HT-29 (cell line): Measurements from ENCODE around the gene KDM3A. TPM values are rescaled to one million over a fixed set of nuclear protein-coding genes. Genes with fewer than 3 reads are reported as not detected.

Source experiments
- DNase-seq: peaks from one replicate; pipeline ENCODE4 v3.0.0-alpha.2; 2015; ENCODE audit warnings: low spot score
- total RNA-seq: library from RNA; depleted of rRNA; stranded (reverse); fragments of >200 nt; shearing (Covaris generic); gene quantifications from 2 replicates; pipeline ENCODE4 v1.2.3, GENCODE V29; 2014; rRNA removed

The KDM3A gene, protein sequence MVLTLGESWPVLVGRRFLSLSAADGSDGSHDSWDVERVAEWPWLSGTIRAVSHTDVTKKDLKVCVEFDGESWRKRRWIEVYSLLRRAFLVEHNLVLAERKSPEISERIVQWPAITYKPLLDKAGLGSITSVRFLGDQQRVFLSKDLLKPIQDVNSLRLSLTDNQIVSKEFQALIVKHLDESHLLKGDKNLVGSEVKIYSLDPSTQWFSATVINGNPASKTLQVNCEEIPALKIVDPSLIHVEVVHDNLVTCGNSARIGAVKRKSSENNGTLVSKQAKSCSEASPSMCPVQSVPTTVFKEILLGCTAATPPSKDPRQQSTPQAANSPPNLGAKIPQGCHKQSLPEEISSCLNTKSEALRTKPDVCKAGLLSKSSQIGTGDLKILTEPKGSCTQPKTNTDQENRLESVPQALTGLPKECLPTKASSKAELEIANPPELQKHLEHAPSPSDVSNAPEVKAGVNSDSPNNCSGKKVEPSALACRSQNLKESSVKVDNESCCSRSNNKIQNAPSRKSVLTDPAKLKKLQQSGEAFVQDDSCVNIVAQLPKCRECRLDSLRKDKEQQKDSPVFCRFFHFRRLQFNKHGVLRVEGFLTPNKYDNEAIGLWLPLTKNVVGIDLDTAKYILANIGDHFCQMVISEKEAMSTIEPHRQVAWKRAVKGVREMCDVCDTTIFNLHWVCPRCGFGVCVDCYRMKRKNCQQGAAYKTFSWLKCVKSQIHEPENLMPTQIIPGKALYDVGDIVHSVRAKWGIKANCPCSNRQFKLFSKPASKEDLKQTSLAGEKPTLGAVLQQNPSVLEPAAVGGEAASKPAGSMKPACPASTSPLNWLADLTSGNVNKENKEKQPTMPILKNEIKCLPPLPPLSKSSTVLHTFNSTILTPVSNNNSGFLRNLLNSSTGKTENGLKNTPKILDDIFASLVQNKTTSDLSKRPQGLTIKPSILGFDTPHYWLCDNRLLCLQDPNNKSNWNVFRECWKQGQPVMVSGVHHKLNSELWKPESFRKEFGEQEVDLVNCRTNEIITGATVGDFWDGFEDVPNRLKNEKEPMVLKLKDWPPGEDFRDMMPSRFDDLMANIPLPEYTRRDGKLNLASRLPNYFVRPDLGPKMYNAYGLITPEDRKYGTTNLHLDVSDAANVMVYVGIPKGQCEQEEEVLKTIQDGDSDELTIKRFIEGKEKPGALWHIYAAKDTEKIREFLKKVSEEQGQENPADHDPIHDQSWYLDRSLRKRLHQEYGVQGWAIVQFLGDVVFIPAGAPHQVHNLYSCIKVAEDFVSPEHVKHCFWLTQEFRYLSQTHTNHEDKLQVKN (N-terminal part only)
- 14.3 and 14.6 TPM in 2 replicates for total RNA-seq

DNA sequence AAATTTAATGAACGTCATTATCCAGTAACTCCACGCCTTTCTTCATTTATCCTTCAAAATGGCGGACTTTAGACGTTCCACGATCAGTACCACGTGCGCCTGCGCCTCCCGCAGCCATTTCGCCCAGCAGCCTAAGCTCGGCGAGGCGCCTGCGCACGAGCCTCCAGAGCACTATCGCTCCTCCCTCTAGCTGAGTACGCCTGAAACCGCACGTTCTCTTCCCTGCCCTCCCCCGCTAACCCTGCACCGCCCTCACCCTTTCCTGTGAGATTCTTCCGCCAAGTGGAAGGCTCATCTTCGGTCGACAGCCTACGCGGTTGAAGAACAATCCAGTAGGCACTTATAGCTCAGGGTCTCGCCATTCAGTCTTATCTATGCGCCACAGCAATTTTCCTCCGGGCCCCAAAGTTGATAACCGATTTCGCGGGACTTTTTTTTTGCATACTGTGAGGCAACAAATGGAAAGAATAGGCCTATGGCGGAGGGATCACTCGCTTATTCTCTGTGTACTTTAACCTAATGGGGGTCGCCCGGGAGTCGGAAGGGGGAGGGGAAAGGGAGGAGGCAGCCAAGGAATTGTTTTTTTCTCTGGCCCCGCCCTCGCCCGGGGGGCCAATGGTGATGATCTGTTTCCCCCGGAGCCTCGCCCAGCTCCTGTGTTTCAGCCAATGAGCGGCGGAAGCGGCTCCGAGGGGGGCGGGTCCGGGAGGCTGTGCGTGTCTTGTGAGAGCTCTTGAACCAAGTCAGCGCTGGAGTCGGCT lies at the start of gene KDM3A:
Gene KDM3A, plus strand, starts transcription at position 741 of the 761 bp plus-strand sequence. CDS start 677 bp downstream, outside the sequence.
- DNase-seq = peak; percentile 99

DNA sequence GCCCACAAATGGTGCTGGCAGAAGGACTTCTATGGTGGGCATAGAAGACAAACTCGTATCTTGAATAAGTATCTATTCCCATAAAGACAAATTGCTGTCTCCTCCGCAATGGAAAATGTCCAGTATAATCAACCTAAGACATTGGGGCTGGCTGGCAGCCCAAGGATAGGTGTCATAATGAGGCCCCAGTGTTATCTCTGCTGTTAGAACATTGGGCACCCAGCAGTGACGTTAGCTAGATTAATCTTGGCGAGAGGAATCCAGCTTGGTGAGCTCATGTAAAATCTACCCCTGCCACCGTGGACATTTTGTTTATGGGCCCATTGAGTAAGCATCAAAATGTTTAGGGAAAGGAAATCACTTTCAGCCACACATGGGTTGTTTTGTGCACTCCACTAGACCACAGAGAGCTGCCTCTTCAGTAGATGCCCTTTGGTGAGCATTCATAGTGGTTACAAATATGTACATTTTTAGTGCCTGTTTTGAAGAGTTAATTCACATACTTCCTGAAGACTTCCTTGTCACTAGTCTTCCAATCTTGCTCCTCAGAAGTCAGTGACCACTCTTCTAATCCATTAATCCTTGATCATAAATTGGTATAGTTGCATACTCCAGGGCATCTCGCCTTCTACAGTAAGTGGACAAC lies 48.2 kb upstream of the KDM3A start:
- no peak for DNase-seq

DNA sequence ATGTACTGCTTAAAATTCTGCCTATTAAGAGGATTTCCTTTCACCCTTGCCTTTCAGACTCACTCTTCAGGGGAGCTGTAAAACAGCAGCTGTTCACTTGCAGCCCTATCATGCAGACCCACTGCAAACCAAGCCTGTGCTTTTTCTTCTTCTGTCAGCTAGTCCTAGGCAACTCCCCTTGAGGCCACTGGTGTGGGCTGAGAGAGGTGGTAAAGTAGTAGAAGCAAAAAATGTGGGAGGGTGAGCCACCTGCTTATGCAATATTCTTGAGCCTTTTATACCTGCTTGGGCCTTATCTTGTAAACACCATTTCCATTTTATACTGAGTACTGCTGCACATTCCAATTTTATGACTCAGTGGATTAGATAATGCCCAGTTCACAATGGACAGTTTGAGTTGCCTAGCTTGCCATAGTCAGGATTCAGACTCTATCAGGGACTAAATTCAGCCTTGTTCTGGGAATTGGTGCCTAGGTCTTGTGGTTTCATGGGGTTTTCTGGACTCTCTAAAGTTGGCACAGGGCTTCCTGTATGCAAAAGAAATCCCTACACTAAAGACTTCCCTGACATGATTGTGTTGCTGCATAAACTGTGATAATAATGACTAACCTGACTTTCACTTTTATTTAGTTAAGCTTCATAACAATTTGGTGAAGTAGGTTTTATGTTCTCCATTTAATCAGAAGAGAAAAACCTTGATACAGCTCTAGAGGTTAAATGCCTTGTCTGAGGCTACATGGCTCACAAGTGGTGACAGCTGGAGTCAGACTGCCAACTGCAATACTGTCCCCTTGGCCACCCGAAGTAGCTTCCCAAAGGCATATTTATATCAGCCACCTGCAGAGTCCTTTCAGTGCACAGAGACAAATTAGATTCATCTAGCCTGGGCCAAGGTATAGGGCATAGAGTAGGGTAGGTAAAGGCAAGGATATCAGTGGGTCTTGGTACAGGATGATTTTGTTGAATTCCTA lies 47.4 kb upstream of the KDM3A start:
- DNase-seq = peak; percentile 63

DNA sequence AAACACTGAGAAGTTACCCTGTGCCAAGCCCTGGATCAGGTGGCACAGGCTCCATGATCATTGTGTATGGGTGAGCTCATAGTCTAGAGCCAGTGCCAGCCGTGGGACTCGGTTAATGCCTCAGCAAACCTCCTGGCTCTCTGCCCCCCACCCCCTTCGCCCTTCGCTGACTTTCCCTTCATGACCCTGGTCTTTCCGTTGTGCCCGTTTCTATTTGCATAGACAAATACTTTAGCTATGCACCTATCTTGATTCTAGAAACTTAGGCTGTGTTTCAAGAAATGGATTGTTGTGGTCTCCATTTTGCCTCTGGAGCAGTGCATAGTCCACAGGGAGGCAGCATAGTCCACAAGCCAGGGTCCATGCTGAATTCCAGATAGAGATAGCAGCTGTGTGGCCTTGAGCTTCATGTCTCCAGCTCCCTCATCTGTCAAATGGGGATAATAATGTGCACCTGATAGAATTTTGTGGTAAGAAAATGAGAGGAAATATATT lies 44.8 kb upstream of the KDM3A start:
- DNase-seq = peak; percentile 48

DNA sequence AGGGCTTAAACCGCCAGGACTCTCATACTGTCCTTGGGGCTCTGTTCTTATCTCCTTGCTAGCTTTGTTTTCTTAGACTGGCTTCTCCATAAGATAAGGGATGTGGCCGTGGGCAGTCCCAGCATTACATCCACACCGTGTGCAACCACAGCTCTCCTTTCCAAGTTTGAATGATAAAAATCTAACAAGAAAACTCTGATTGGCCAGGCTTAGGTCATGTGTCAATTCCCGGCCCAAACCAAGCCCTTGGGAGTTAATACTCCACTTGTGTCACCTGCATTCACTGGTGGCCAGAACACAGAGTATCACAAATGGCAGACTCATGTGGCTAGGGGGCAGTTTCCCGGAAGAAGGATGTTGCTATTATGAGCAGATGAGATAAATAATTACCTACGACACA lies 43.2 kb upstream of the KDM3A start:
- no peak for DNase-seq

DNA sequence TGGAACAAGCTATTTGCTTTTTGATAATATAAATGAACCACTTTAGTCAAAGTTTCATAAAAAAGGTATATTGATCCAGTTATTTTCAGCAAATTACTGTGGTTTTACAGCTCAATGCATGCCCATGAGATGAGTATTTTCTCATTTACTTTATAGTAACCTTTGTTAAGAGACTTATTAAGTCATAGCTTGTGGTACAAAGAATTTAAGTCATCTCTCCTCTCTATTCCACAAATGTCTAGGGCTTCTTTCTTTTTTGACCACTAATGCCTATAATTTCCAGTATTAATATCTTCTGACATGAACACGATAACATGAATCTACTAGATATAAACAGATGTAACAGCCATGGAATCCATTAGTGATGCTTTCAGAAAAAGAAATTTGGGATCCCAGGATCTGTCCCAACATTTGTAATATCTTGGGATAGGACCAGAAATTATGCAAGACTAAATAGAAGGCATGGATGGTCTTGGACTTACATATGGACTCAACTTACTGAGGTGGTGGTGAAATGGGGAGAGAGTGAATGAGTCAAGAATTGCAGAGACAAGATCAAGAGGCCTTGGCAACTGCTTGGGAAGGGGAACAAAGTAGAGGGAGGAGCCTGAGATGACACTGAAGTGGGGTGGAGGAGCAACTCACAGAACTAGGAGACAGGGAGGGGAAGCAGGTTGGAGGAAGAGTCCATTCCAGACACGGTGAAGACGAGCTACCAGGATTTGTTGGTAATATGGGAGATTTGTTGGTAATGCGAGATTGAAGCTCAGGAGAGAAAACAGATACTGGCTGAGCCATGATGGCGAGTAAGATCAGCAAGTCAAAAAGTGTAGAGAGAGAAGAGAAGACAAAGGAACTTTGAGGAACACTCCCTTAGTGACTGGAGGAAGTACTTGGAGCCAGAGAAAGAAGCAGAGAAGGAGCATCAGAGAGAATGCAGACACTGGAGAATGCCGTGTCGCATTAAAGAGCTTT lies 42.4 kb upstream of the KDM3A start:
- no peak for DNase-seq

DNA sequence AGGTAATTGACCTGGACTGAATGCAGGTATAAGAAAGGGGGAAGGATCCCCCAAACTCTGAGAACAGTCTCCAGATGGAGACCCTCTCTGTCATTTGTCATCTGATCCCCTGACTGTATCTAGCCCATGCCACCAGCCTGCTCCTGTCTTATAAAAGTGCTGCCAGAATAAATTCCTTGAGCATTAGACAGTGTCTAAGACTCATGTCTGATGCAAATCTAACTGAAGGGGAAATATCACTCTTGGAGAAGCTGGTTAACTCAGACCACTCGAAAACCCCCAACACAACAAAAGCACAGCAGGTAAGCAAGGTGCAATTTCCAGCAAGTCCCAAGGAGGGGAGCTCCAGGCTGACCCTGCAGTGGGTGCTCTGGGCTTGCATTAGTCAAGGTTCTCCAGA lies 40.9 kb upstream of the KDM3A start:
- no peak for DNase-seq

DNA sequence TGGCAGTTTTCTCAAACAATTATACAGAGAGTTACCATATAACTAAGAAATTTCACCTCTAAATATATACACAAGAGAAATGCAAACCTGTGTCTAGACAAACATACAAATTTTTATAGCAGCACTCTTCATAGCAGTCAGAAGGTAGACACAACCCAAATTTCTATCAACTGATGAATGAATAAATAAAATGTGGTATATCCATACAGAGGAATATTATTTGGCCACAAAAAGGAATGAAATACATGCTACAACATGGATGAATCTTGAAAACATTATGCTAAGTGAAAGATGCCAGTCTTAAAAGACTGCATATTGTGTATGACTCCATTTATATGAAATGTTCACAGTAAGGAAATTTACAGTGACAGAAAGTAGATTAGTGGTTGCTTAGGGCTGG lies 30.6 kb upstream of the KDM3A start:
- no peak for DNase-seq

DNA sequence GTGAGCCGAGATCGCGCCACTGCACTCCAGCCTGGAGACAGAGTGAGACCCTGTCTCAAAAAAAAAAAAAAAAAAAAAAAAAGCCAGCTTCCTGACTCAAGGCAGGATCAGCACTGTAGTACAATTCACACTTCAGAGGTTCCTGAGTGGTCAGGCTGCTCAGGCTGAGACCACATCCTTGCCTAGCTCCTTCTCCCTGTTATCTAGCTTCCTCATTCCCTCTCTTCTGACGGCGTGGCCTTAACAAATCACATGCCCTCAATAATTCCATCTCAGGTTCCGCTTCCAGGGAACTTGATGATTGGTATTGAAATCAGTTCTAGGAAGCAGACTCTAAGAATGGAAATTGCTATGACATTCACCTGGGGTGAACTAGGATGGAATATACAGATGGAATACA lies 29.8 kb upstream of the KDM3A start:
- no peak for DNase-seq

DNA sequence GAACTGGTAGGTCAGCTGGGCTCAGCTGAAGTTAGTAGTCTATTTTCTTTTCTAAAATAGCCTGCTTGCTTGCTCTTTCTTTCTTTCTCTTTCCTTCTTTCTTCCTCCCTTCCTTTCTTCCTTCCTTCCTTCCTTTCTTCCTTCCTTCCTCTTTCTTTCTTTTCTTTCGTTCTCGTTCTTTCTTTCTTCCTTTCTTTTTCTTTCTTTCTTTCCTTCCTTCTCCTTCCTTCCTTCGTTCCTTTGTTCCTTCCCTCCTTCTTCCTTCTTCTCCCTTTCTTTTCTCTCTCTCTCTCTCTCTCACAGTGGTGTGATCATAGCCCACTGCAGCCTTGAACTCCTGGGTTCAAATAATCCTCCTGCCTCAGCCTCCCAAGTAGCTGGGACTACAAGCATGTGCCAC lies 29.2 kb upstream of the KDM3A start:
- no peak for DNase-seq

DNA sequence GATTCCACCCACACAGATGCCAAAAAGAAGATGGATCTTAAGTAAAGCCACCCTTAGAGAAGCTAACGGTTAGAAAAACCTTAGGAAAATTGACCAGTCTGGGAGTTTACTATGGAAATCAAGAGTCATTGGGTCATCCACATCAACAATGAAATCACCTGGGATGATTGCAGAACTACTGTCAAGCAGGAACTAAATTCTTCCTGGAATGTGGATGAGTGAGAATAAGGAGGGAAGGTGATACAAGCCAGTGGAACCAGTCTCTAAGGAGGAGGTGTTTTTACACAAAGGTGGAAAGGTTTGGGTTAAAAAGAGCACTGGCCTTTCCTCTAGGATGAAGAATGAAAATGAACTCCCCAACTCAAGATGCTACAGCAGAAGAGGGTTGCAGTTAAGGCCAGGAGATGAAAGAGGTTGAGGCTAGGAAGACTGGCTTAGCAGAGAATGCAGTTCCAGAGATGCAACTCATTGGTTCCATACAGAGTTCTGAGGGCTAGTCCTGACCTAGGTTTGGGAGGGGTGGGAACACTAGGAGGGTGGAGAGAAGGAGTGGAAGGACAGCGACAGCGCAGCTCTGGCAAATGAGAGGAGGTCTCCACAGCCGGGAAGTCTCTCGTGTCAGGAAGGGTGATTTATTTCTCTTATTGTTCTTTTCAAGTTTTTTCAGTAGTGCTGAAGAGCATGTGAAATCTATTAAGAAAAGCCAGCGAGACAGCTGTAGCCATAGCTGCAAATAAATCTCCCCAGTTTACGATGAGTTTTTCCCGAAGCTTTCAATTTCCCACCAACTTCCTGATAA lies 27.7 kb upstream of the KDM3A start:
- DNase-seq = no peak

DNA sequence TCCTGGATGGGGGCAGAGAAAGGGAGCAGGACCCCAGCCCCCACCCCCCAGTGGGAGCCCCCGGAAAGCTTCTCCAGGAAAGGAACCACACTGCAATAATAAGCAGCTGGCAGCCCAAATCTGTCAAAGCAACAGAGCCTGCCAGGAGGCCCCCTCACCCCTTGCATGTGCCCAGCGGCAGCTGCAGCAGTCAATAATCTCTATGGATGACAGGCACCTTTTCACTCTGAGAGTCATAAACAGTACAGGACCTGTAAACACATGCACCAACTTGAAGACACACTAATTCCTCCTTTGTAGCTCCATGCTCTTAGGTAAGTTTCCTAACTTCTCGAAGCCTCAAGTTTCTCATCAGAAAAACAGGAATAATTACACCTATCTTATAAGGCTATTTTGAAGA lies 26.2 kb upstream of the KDM3A start:
- no peak for DNase-seq

DNA sequence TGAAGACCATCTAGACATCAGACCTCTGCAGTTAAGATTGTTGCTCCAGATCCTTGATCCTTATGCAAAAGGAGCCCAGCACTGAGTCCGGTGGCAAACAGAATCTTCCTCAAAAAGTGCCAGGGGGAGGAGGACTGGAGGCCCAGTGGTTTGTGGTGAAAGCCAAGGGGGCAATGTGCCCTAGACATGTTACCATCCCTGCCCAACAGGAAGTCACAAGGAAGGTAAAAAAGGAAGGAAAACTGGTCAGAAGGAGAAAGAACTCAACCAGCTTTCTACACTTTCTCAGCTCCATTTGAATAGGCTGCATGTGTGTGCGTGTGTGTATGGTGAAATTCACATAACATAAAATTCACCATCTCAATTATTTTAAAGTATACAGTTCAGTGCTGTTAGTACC lies 25.0 kb upstream of the KDM3A start:
- DNase-seq = no peak

DNA sequence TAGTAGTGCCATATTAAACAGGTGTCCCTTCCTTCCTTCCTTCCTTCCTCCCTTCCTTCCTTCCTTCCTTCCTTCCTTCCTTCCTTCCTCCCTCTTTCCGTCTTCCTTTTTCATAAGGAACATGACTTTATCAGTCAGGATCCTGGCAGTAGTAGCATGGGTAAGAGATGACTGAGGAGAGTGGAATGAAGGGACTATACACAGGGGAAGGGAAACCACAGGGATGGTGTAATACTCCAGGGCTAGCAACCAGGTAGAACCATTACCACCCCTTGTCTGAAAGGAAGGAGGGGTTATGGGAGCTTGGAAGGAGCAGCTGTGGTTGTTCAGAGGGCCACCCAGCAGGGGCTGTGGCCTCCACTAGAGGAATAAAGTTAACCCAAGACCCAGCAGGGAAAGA lies 23.2 kb upstream of the KDM3A start:
- DNase-seq = no peak

DNA sequence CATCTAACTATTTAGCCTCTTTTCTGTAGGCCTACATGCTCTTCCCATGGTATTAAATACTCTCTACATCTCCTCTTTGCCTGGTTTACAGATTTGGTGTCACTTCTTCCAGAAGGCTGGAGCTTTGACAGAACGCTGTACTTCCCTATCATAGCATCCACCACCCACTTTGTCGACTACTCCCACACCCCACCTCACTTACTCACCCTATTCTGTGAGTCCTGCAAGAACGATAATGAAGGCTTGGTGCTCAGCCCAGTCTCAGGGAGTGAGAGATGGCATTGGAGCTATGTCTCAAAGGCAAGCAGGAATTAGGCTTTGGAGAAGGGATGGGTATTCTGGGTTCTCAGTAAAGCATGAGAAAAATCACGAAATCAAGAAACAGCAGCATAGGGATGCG lies 20.3 kb upstream of the KDM3A start:
- no peak for DNase-seq

DNA sequence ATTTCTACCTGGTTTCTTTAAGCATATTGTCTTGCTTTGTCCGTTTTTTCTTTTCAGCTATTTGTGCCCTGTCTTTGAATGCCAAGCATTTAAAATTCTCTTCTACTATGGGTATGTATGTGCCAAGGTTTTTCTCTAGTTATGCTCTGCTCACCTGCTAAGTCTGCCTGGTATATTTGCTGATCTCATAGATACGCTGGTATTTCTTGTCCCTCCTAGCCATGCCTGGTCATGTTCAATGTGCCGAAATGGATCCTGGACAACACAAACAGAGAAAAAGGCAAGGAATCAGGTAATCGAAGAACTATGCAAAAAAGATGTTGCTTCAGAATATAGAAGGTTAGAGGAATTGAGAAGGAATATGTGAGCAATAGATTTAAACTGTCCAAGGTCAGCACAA lies 14.9 kb upstream of the KDM3A start:
- peak; percentile 33 for DNase-seq

DNA sequence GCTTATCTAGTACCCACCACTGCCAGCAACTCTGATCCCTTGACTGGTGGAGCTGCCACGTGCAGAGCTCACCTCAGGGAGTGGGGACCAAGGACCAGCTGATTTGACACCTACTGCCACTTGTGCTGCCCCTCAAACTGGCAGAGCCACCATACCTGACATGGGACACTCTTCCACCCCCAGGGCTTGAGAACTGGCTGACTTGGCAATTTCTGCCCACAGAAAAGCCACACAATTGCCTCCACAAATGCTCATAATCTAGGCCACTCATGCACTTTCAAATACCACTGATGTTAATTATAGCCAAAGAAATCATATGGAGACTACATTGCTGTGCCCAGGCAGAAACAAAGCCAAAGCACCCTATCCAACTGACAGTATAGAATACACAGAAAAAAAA lies 11.8 kb upstream of the KDM3A start:
- DNase-seq = no peak
